Stimulated activated CD4-positive, alpha-beta T cell treated with anti-CD3 and anti-CD28 coated beads, Interleukin-4, amount 100 ng/mL, for 24 hours (primary cell): ENCODE data around the gene ACOT6.
"Not testable (repeated sequence)": the region's sequence is repeated elsewhere in the genome, so short reads cannot be mapped to it uniquely, and the experiment has no call there.

Experiments
- DNase-seq: peaks from one replicate; pipeline ENCODE4 v3.0.0-alpha.2; 2020

The ACOT6 gene

DNA sequence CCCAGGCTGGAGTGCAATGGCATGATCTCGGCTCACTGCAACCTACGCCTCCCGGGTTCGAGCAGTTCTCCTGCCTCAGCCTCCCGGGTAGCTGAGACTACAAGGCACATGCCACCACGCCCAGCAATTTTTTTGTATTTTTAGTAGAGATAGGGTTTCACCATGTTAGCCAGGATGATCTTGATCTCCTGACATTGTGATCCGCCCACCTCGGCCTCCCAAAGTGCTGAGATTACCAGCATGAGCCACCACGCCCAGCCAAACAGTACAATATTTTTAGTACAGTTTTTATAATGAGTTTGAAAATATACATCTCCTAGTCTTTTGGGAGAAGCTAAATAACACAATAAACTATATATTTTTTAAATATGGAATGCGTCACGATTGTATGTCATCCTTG lies 46.9 kb downstream of the ACOT6 start:
- DNase-seq, result not testable (repeated sequence)

DNA sequence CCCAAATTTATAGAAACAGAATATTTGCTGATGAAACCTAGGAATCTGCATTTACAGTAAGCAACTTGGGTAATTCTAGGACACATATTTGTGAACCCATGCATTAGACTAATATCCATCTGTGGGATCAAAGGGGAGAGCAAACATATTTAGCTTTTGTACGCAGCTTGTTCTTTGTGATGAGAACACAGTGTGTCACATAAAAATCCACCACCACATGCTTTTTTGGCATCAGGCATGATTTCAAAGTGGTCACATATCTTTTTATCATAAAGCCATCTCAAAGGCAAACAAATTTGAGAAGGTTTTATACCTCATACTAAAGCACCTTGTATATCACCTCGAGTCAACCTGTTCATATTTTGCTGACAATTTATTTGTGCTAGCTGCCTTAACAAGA lies 48.2 kb downstream of the ACOT6 start:
- DNase-seq, result no peak

DNA sequence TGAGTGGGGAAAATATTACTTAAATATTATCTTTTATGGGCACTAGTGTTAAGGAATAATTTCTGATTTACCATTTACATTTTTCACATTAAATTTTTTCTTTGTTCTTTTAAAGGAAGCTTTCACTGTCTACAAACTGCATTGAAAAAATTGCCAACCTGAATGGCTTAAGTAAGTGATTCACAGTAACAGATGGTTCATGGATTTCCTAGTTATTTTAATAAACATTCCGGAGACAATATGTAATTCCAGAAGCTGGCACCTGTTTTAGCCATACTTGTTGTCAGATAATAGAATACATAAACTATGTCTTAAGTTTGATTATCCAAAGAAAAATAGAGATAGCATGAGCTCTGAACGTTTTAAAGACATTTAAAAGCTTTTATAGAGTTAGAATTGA lies 49.6 kb downstream of the ACOT6 start:
- DNase-seq, result no peak

DNA sequence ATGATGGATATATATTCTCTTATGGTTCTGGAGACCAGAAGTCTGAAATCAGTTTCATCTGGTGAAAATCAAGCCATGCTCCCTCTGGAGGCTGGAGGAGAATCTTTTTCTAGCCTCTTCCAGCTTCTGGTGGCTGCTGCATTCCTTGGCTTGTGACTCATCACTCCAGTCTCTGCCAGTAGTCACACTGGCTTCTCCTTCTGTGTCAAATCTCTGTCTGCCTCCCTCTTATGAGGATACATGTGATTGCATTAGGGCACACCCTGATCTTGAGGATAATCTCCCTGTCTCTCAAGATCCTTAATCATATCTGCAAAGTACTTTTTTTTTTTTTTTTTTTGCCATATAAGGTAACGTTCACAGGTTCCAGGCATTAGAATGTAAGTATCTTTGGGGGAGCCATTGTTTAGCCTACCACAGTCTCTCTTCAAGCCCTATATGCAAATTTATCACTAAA lies 50.2 kb downstream of the ACOT6 start:
- DNase-seq, result no peak

DNA sequence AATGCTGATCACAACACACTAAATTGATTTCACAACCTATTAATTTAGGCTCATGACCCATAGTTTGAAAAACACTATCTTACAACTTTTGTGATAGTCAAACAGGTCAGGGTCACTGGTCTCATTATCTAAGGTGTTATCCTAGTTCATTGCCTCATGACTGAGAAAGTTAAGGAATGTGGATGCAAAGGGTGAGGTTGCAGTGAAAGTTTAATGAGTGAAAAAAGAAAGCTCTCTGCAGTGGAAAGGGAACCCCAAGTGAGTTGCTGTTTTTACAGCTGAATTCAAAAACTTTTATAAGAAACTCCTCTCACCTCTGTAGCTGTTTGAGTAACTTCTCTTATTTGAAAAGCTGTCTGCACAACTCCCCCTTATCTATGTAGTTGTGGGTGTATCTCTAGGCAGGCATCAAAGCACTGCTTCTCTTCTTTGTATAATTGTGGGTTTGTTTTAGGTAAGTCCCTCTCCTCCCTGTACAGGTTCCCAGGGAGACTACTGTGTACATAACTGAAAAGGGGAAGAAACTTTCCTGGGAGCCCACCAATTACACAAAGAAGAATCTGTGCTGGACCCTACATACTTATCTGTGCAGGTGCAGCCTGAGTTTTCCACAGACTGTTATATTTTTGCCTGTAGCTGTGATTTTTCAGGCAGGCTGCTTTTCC lies 51.4 kb downstream of the ACOT6 start:
- no peak for DNase-seq

DNA sequence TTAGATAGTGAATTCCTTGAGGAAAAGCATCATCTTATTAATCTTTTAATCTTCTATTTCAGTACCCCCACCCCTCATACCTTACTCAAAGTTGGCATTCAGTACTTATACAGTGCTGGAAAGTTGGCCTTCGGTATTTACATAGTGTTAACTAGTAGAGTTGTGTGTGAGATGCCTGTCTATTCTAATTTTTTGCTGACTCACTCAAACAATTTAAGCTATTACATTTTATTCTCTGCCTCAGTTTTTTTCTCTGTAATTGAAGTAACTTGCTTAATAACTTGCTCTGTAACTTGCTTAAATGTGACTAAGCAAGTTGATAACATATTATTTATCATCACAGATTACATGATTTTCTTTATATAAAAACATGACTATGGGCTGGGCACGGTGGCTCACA lies 52.8 kb downstream of the ACOT6 start:
- no peak for DNase-seq

DNA sequence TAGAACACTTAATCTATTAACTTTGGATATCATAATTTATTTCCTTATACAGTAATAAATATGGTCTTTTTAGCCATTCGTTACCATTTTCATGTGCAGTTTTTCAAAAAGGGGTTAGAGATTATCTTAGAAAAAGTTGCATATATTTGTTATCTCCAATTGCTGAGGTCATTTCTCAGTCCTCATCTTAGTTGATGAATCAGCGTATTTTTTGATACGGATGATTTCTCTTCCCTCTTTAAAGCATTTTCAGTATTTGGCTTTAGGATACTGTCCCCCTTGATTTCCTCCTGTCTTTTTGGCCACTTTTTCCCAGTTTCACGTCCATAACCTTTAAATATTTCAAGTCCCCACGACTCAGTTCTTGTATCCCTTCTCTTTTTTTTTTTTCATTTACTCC lies 54.3 kb downstream of the ACOT6 start:
- DNase-seq, result no peak

DNA sequence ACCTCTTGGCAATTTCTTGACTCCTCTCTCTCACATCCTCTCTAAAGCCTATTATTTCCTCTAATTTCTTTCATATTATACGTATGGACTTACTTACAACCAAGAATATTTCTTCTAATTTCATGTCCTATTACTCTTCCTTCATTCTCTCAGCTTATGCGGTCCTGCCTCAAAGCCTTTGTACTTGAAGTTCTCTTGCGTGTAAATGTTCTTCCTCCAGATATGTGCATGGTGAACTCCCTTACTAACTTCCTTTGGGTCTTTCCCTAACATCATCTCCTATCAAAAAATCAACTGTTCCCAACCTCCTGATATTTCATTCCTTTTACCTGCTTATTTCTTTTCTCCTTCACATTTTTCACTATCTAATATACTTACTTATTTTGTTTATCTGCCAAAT lies 55.5 kb downstream of the ACOT6 start:
- no peak for DNase-seq
